Measurements from ENCODE around the gene POTEE.
"Not testable (repeated sequence)": the region's sequence is repeated elsewhere in the genome, so short reads cannot be mapped to it uniquely, and the experiment has no call there.

GRCh38 chr2:131178721-131179418 is 30.5 kb upstream of the POTEE start:
- not testable (repeated sequence) for TF ChIP-seq EP300 (IDR thresholded peaks at IDR 0.05)
- TF ChIP-seq, protein P1, sequence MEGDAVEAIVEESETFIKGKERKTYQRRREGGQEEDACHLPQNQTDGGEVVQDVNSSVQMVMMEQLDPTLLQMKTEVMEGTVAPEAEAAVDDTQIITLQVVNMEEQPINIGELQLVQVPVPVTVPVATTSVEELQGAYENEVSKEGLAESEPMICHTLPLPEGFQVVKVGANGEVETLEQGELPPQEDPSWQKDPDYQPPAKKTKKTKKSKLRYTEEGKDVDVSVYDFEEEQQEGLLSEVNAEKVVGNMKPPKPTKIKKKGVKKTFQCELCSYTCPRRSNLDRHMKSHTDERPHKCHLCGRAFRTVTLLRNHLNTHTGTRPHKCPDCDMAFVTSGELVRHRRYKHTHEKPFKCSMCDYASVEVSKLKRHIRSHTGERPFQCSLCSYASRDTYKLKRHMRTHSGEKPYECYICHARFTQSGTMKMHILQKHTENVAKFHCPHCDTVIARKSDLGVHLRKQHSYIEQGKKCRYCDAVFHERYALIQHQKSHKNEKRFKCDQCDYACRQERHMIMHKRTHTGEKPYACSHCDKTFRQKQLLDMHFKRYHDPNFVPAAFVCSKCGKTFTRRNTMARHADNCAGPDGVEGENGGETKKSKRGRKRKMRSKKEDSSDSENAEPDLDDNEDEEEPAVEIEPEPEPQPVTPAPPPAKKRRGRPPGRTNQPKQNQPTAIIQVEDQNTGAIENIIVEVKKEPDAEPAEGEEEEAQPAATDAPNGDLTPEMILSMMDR (IDR thresholded peaks at IDR 0.05), result not testable (repeated sequence)

All from stomach (tissue), 4 donors.